RWPE2 (cell line): Measurements from ENCODE around the gene FCN3.

Experiments used
- ATAC-seq: fragments of 200-7000 bp; cut with Tn5 transposase; 3 replicates; pipeline ENCODE4 v1.9.1; 2021; ENCODE audit warnings: low read depth
- DNase-seq: peaks from one replicate; pipeline ENCODE4 v3.0.0-alpha.2; 2020; ENCODE audit warnings: low spot score
- H3K27ac ChIP-seq: fragments of 450-650 bp; 2 replicates; pipeline ENCODE4 v1.5.1; 2017; ENCODE audit warnings: mild to moderate bottlenecking; ENCODE audit not compliant: poor library complexity, severe bottlenecking
- H3K27me3 ChIP-seq: fragments of 250-450 bp; sonication (Bioruptor Pico); 2 replicates; pipeline ENCODE4 v1.5.1; 2021; ENCODE audit warnings: mild to moderate bottlenecking, moderate library complexity; ENCODE audit not compliant: insufficient read depth, poor library complexity, severe bottlenecking
- H3K36me3 ChIP-seq: fragments of 250-450 bp; sonication (Bioruptor Pico); 2 replicates; pipeline ENCODE4 v1.5.1; 2020; ENCODE audit warnings: low read depth, mild to moderate bottlenecking, moderate library complexity
- H3K4me1 ChIP-seq: fragments of 250-450 bp; sonication (Bioruptor Pico); 2 replicates; pipeline ENCODE4 v1.5.1; 2021; ENCODE audit warnings: mild to moderate bottlenecking, moderate library complexity; ENCODE audit not compliant: insufficient read depth, poor library complexity, severe bottlenecking
- H3K4me3 ChIP-seq: fragments of 250-450 bp; sonication (Bioruptor Pico); 2 replicates; pipeline ENCODE4 v1.5.1; 2021; ENCODE audit warnings: mild to moderate bottlenecking, moderate library complexity; ENCODE audit not compliant: severe bottlenecking
- H3K9me3 ChIP-seq: fragments of 250-450 bp; sonication (Bioruptor Pico); 2 replicates; pipeline ENCODE4 v1.5.1; 2021; ENCODE audit warnings: mild to moderate bottlenecking, moderate library complexity; ENCODE audit not compliant: severe bottlenecking
- CTCF ChIP-seq: fragments of 450-650 bp; IDR thresholded peaks from one replicate; pipeline ENCODE4 v1.5.1; 2017; ENCODE audit warnings: mild to moderate bottlenecking, moderate library complexity; ENCODE audit not compliant: poor library complexity, severe bottlenecking

Gene FCN3

DNA sequence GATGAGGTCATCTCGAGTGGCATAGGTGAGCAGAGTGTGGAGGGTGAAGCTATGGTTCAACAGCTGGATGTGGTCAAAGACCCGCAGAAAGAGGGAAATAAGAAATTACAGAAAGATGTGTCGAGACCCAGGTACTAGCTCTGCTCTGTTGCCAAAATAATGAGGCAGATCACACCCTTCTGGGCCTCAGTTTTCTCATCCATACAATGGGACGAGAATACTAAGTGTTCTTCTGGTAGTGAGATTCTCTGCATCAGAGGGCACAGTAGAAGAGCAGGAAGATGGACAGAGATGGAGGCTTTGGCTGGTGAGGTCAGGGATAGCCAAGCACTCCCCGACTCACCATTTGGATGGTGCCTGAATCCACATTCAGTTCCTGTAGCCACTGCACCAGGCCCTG lies 18.9 kb downstream of the FCN3 start:
- no peak overlapping the region for H3K4me3 ChIP-seq
- H3K27me3 ChIP-seq: no peaks in the 10 kb centered on the region
- DNase-seq: no peak
- no peaks in the 10 kb centered on the region for H3K4me1 ChIP-seq
- TF ChIP-seq CTCF: no peak
- no peak for ATAC-seq
- no peaks in the 10 kb centered on the region for H3K9me3 ChIP-seq
- H3K36me3 ChIP-seq: peaks cover 55% of the 10 kb centered on the region
- H3K27ac ChIP-seq: no peak overlapping the region

DNA sequence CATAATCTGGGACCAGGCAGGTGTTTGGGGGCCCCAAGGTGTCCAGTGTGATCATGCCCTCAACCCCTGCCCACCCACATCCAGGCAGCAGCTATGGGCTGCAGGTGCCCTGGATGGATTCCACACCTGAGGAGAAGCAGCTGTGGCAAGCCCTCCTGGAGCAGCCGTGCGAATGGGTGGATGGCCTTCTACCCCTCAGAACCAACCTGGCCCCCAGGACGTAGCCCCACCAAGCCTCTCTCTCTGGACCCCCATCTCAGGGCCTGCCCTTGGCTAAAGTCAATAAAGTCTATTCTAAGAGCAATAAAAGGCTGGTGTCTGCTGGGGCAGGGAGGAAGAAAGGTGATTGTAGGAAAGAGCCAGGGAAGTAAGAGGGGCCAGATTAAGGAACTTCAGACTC lies 21.0 kb downstream of the FCN3 start:
- Histone ChIP-seq H3K9me3 (no peaks in the 10 kb centered on the region), H3K4me1 (peaks cover 7% of the 10 kb centered on the region), H3K27me3 (no peaks in the 10 kb centered on the region), H3K36me3 (peaks cover 61% of the 10 kb centered on the region), H3K27ac (no peak overlapping the region), H3K4me3 (no peak overlapping the region)
- no peak for TF ChIP-seq CTCF
- DNase-seq: no peak
- no peak for ATAC-seq

GRCh38 chr1:27353166-27353565 lies 21.5 kb downstream of the FCN3 start:
- Histone ChIP-seq H3K27ac (no peak overlapping the region), H3K9me3 (no peaks in the 10 kb centered on the region), H3K27me3 (no peaks in the 10 kb centered on the region), H3K4me3 (no peak overlapping the region), H3K36me3 (peaks cover 56% of the 10 kb centered on the region), H3K4me1 (peaks cover 8% of the 10 kb centered on the region)
- TF ChIP-seq CTCF: no peak
- DNase-seq (no peak), ATAC-seq (no peak)

DNA sequence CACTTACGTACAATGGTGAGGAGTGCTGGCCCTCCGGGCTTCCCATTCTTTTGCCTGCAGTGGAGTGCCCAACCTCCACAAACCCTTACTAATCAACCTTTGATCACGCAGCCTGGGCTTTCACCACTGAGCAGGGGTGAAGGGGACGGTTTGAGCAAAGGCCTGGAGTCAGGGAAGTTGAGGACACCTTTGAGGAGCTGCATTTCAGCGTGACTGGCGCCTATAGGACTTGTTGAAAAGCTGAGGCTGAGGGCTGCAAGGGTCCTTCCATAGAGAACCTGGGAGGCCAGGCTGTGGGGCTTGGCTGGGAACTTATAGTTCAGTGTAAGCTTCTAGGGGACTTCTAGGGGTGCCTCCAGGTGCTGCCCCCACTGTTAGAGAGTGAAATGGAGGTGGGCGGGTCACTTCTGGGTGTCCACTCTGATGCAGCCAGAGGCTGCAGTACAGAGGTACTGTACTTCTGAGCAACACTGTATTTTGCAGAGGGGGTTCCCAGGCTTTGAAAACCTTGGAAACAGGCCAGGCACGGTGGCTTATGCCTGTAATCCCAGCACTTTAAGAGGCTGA lies 23.0 kb downstream of the FCN3 start:
- H3K4me3 ChIP-seq: no peak overlapping the region
- DNase-seq (no peak), ATAC-seq (no peak)
- no peaks in the 10 kb centered on the region for H3K27me3 ChIP-seq
- H3K27ac ChIP-seq: no peak overlapping the region
- H3K36me3 ChIP-seq: peaks cover 48% of the 10 kb centered on the region
- H3K4me1 ChIP-seq: peaks cover 15% of the 10 kb centered on the region
- TF ChIP-seq CTCF: no peak
- H3K9me3 ChIP-seq: no peaks in the 10 kb centered on the region

DNA sequence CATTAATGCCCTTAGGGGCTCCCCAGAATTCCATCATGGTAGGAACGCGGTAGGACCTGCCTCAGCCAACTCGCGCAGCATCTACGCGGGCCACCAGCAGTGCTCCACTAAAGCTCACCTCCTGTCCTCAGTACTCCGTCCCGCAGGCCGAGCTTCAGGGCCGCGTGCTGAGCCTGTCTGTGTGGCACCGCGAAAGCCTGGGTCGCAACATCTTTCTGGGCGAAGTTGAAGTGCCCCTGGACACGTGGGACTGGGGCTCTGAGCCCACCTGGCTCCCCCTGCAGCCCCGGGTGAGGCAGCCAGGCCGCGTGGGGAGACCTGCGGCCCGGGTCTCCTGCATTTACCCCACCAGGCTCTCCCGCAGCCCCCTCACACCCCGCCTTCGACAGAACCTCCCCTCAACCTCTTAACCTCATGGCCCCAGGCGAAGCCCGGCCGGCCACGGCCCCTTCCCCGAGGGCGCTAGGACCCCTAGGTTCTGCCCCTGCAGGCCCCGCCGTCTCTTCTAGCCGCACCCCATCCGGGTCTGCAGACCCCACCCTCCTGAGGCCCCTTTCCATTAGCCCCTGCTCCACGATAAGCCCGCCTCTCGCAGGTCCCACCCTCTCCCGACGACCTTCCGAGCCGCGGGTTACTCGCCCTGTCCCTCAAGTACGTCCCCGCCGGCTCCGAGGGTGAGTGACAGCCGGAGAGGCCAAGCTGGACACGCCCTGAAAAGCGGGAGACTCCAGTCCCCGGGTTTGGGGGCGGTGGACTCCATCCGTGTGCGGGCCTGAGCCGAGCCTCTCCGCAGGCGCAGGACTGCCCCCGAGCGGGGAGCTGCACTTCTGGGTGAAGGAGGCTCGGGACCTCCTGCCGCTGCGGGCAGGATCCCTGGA lies 23.7 kb downstream of the FCN3 start:
- Histone ChIP-seq H3K36me3 (peaks cover 45% of the 10 kb centered on the region), H3K4me1 (peaks cover 15% of the 10 kb centered on the region), H3K27ac (no peak overlapping the region), H3K9me3 (no peaks in the 10 kb centered on the region), H3K27me3 (no peaks in the 10 kb centered on the region), H3K4me3 (no peak overlapping the region)
- no peak for ATAC-seq
- no peak for TF ChIP-seq CTCF
- DNase-seq: no peak
